OCI-M1 (cell line): Measurements from ENCODE around the gene SRSF9.
"Not testable (repeated sequence)": the region's sequence is repeated elsewhere in the genome, so short reads cannot be mapped to it uniquely, and the experiment has no call there.

Experiments used
- DNase-seq: peaks from one replicate; lab custom pipeline; 2025; lab: John Stamatoyannopoulos, UW

Gene SRSF9

GRCh38 chr12:120481022-120481767 is 11.6 kb upstream of the SRSF9 start:
- peak; percentile 52 for DNase-seq

- DNase-seq: no peak
Observed at GRCh38 chr12:120480211-120480610, 10.7 kb upstream of the SRSF9 start.

DNA sequence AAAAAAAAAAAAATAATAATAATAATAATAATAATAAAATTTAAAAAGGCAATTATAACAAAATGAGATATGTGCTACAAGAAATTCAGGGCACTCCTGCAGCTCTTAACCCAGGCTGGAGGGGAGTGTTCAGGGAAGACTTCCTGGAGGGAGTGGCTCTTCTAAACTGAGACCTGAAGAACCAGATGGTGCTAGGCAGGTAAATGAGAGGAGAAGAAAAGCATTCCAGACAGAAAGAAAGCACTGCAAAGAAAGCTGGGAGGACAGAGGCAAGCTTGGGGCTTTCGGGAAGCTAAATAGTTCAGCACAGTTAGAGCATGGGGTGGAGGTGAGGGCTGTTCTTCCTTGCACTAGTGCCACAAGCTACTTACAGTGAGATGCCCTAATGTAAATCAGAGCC is 9.9 kb upstream of the SRSF9 start:
- DNase-seq: no peak

DNA sequence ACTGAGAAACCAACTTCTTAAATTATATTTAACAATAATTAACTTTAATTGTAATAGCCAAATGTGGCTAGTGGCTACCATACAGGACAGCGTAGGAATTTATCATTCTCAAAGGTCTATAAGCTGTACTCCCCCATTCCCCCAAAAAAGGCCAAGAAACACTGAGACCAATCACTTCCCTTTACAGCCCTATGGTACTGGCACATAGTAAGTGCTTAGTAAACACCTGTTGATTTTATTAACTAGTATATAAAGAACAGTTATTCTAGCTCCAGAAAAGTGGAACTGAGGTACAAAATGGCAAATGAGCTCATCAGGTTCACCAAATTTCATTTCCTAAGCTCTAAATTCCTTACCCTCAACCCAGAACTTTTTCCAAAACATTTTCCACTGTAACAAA is 6.1 kb upstream of the SRSF9 start:
- DNase-seq: no peak

- peak; percentile 59 for DNase-seq
Observed at GRCh38 chr12:120474616-120474960, 5.0 kb upstream of the SRSF9 start.

- no peak for DNase-seq
Observed at GRCh38 chr12:120473807-120474615, 4.5 kb upstream of the SRSF9 start.

- DNase-seq: no peak
Observed at GRCh38 chr12:120472521-120472920, 3.0 kb upstream of the SRSF9 start.

GRCh38 chr12:120470150-120470784 is 719 bp upstream of the SRSF9 start:
- DNase-seq: peak; percentile 76

- peak; percentile 79 for DNase-seq
Observed at GRCh38 chr12:120468821-120469449, 613 bp downstream of the SRSF9 start.

- peak; percentile 79 for DNase-seq
Observed at GRCh38 chr12:120468325-120468820, 1.2 kb downstream of the SRSF9 start.

- no peak for DNase-seq
Observed at GRCh38 chr12:120467439-120467838, 2.1 kb downstream of the SRSF9 start.

GRCh38 chr12:120466560-120467315 is 2.8 kb downstream of the SRSF9 start:
- DNase-seq: peak; percentile 47

- DNase-seq: no peak
Observed at GRCh38 chr12:120465756-120466155, 3.8 kb downstream of the SRSF9 start.

DNA sequence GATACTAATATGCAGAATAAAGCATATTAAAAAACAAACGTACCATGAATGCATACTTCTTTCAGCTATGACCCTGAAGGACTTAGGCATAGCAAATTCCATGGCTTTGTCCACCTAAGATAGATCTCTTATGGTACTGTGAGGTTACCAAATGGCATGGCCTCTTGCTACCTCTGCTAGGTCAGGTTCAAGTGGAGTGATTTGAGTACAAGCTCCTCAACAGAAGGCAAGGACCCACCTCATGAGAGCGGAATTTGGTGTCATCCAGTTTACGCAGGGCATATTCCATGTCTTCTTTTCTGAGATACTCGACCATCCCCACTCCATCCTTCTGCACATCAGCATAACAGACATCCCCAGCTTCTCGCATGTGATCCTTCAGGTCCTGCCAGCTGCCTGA is 5.8 kb downstream of the SRSF9 start:
- DNase-seq: no peak

- DNase-seq: no peak
Observed at GRCh38 chr12:120462099-120462640, 7.4 kb downstream of the SRSF9 start.

GRCh38 chr12:120460157-120460556 is 9.4 kb downstream of the SRSF9 start:
- DNase-seq: no peak

GRCh38 chr12:120457133-120457532 is 12.4 kb downstream of the SRSF9 start:
- no peak for DNase-seq

GRCh38 chr12:120455302-120455701 is 14.2 kb downstream of the SRSF9 start:
- DNase-seq: no peak

GRCh38 chr12:120453977-120454376 is 15.6 kb downstream of the SRSF9 start:
- peak; percentile 52 for DNase-seq

- no peak for DNase-seq
Observed at GRCh38 chr12:120453060-120453750, 16.3 kb downstream of the SRSF9 start.

DNA sequence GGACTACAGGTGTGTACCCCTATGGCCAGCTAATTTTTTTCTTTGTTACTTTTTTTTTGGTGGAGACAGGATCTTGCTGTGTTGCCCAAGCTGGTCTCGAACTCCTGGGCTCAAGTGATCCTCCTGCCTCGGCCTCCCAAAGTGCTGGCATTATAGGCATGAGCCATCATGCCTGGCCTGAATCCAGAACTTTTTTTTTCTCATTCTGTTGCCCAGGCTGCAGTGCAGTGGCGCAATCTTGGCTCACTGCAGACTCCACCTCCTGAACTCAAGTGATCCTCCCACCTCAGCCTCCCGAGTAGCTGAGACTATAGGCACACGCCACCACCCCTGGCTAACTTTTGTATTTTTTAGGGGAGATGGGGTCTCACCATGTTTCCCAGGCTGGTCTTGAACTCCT is 17.0 kb downstream of the SRSF9 start:
- not testable (repeated sequence) for DNase-seq
